Measurements from ENCODE around the gene TAF12. TPM values are rescaled to one million over a fixed set of nuclear protein-coding genes. Genes with fewer than 3 reads are reported as not detected.

The TAF12 gene
- total RNA-seq, 1 donor from 2014 or later = 17.1 TPM

DNA sequence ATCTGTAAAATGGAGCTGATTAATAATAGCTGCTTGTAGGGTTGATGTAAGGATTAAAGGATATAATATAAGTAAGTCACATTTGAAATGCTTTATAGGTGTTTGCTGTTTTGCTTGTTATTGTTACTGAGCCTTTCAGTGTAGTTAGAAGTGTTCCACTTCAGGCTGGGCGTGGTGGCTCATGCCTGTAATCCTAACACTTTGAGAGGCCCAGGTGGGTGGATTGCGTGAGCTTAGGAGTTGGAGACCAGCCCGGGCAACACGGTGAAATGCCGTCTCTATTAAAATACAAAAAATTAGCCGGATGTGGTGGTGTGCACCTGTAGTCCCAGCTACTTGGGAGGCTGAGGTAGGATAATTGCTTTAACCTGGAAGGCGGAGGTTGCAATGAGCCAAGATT lies 77.8 kb downstream of the TAF12 start:
- TF ChIP-seq, protein P1, sequence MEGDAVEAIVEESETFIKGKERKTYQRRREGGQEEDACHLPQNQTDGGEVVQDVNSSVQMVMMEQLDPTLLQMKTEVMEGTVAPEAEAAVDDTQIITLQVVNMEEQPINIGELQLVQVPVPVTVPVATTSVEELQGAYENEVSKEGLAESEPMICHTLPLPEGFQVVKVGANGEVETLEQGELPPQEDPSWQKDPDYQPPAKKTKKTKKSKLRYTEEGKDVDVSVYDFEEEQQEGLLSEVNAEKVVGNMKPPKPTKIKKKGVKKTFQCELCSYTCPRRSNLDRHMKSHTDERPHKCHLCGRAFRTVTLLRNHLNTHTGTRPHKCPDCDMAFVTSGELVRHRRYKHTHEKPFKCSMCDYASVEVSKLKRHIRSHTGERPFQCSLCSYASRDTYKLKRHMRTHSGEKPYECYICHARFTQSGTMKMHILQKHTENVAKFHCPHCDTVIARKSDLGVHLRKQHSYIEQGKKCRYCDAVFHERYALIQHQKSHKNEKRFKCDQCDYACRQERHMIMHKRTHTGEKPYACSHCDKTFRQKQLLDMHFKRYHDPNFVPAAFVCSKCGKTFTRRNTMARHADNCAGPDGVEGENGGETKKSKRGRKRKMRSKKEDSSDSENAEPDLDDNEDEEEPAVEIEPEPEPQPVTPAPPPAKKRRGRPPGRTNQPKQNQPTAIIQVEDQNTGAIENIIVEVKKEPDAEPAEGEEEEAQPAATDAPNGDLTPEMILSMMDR (IDR thresholded peaks at IDR 0.05) = no peak
- Mint-ChIP-seq H3K27ac (no peak overlapping the region), H3K27me3 (no peaks in the 10 kb centered on the region), H3K4me3 (no peak overlapping the region), H3K36me3 (ENCODE audit: low read depth) (peaks cover 70% of the 10 kb centered on the region), H3K9me3 (no peaks in the 10 kb centered on the region), H3K4me1 (no peaks in the 10 kb centered on the region)
- DNase-seq = no peak
- ChIA-PET CTCF (no interaction called here), POLR2A (no interaction called here)
- no peak for ATAC-seq (ENCODE audit: low read depth)
- intact Hi-C loops (cut with micrococcal nuclease) = no loop called here

DNA sequence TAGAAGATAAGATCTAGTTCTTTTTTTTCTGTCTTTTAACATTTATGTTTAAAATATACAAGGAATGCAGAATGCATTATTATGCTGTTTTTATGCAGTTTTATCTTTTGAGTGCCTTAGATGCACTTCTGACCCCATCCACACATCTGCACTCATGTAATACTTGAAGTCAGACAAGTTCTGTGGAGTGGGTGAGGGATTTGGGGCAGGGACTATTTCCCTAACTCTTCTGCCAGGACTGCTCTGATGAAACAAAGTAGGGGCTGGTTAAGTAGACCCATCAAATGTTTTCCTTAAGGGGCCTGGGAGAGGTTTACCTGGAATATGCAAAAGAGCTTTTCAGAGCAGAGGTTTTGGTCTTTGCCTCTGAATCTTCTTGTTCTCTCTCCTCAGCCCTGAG lies 78.6 kb downstream of the TAF12 start:
- CTCF ChIA-PET = no interaction called here
- no peaks in the 10 kb centered on the region for H3K9me3 Mint-ChIP-seq
- intact Hi-C loops (cut with micrococcal nuclease) = no loop called here
- DNase-seq (no peak), ATAC-seq (ENCODE audit: low read depth) (no peak)
- H3K4me1 Mint-ChIP-seq = no peaks in the 10 kb centered on the region
- H3K27ac Mint-ChIP-seq = no peak overlapping the region
- TF ChIP-seq, protein P1 (IDR thresholded peaks at IDR 0.05) = no peak
- POLR2A ChIA-PET = interaction anchor here (1.3 kb wide), 1 partner anchor 11 kb away, joined by 4 read pairs; the partner anchor contains the start of gene TRNAU1AP
- H3K27me3 Mint-ChIP-seq = no peaks in the 10 kb centered on the region
- H3K36me3 Mint-ChIP-seq (ENCODE audit: low read depth) = peaks cover 76% of the 10 kb centered on the region
- no peak overlapping the region for H3K4me3 Mint-ChIP-seq

DNA sequence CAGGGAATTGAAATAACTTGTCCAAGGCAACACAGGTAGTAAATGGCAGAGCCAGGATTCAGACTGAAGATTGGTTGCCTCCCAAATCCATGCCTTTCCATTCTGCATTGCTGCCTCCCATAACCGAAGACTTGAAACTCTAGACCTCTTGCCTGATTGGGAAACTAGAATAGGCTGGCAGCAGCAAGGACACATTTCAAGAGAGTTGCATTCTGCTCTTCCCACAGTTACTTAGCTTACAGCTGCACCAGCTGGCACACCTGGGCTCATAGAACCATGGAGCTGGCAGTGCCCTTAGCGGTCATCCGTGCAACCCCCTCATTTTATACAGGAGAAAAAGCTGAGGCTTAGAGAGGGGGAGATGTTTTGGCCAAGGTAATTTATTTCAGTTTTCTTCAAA lies 82.0 kb downstream of the TAF12 start:
- intact Hi-C loops (cut with micrococcal nuclease) = no loop called here
- Mint-ChIP-seq H3K4me3 (no peak overlapping the region), H3K4me1 (no peaks in the 10 kb centered on the region), H3K9me3 (no peaks in the 10 kb centered on the region), H3K27me3 (no peaks in the 10 kb centered on the region), H3K27ac (no peak overlapping the region), H3K36me3 (ENCODE audit: low read depth) (peaks cover 69% of the 10 kb centered on the region)
- no peak for DNase-seq
- ChIA-PET POLR2A (interaction anchor here (1.7 kb wide), 1 partner anchor 21 kb away, joined by 4 read pairs; no protein-coding TSS in a partner anchor), CTCF (no interaction called here)
- ATAC-seq (ENCODE audit: low read depth) = no peak
- TF ChIP-seq, protein P1 (IDR thresholded peaks at IDR 0.05) = no peak

Other genes starting within 250 kb of the TAF12 start
- gene RCC1, start 137.0 kb downstream of the TAF12 start, total RNA-seq = 45.2 and 47.5 TPM in 2 replicates
- gene TRNAU1AP, start 90.0 kb downstream of the TAF12 start, total RNA-seq = 36.9 and 42.0 TPM in 2 replicates
- gene RAB42, start 50.8 kb downstream of the TAF12 start, total RNA-seq = 0.20 and 0.29 TPM in 2 replicates
- not detected in 2 replicates for gene RNU11, start 5.5 kb upstream of the TAF12 start, total RNA-seq
- gene GMEB1, start 25.7 kb upstream of the TAF12 start, total RNA-seq = 26.8 and 27.4 TPM in 2 replicates
- 70.6 and 81.2 TPM in 2 replicates for gene YTHDF2, start 93.9 kb upstream of the TAF12 start, total RNA-seq
- gene OPRD1, start 169.1 kb upstream of the TAF12 start, total RNA-seq = not detected in 2 replicates

Measured in activated B cell treated with CpG ODN at 0.5 μM for 24 hours (primary cell).